Rectal smooth muscle tissue (tissue), 1 donor: ENCODE data around the gene ATP2B2.

Source experiments
- H3K27ac ChIP-seq: one replicate; pipeline ENCODE4 v1.7.0; 2013; ENCODE audit warnings: low read depth, low read length, inconsistent platforms
- H3K27me3 ChIP-seq: one replicate; pipeline ENCODE4 v1.7.0; 2013; ENCODE audit warnings: low read length; ENCODE audit not compliant: control insufficient read depth, insufficient read depth
- H3K36me3 ChIP-seq: one replicate; pipeline ENCODE4 v1.7.0; 2013; ENCODE audit warnings: low read length; ENCODE audit not compliant: control insufficient read depth, insufficient read depth
- H3K4me1 ChIP-seq: one replicate; pipeline ENCODE4 v1.7.0; 2013; ENCODE audit warnings: low read length; ENCODE audit not compliant: control insufficient read depth, insufficient read depth
- H3K4me3 ChIP-seq: one replicate; pipeline ENCODE4 v1.7.0; 2013; ENCODE audit warnings: low read length
- H3K9ac ChIP-seq: one replicate; pipeline ENCODE4 v1.7.0; 2013; ENCODE audit warnings: low read length

The ATP2B2 gene

DNA sequence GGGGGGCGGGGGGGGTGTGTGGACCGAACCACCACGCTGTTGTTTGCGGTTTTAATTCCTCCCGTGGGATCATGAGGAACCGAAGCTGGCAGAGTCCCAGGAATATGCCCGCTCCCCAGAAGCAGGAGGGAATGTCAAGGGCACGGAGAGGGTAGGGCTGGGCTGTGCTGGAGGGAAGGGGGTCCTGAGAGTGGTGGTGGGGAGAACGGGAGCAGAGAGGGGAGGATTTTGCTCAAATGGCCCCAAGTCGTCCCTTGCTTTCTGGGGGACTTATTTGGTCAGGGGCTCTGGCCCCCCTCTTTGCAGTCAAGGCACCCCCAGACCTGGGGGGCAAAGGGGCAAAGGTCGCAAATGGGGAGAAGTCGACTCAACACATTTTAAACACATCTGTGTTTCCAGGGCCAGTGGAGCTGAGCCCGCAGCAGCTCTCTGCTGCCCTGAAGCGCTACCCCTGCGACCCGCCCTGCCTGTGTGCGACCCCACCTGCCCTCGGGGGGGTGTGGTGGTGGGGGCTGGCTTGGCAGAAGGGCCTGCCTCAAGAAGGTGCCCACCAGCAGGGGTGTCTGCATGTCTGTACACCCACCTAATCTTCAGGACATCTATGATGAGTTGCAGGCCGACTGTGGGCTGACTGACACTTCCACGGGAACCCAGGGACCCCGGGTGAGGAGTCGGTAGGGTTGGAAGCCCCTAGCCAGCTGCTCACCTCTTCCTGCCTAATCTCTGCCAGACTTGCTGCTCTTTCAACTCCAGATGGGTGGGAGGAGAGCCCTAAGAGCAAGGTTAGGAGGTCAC, 602 bp upstream of the ATP2B2 start:
- no peak overlapping the region for H3K27ac ChIP-seq
- peaks cover 19% of the 10 kb centered on the region for H3K27me3 ChIP-seq
- H3K4me1 ChIP-seq: no peaks in the 10 kb centered on the region
- no peaks in the 10 kb centered on the region for H3K36me3 ChIP-seq
- H3K9ac ChIP-seq: no peak overlapping the region
- peak overlapping the region; percentile 13 for H3K4me3 ChIP-seq

GRCh38 chr3:10504171-10505049, 976 bp downstream of the ATP2B2 start:
- no peaks in the 10 kb centered on the region for H3K4me1 ChIP-seq
- H3K4me3 ChIP-seq: no peak overlapping the region
- no peak overlapping the region for H3K9ac ChIP-seq
- no peaks in the 10 kb centered on the region for H3K36me3 ChIP-seq
- H3K27me3 ChIP-seq: peaks cover 19% of the 10 kb centered on the region
- H3K27ac ChIP-seq: no peak overlapping the region

- no peak overlapping the region for H3K9ac ChIP-seq
- peaks cover 19% of the 10 kb centered on the region for H3K27me3 ChIP-seq
- H3K36me3 ChIP-seq: no peaks in the 10 kb centered on the region
- H3K4me3 ChIP-seq: no peak overlapping the region
- no peaks in the 10 kb centered on the region for H3K4me1 ChIP-seq
- no peak overlapping the region for H3K27ac ChIP-seq
Observed at GRCh38 chr3:10503217-10503796, 2.1 kb downstream of the ATP2B2 start.

- Histone ChIP-seq H3K27ac (no peak overlapping the region), H3K27me3 (peaks cover 19% of the 10 kb centered on the region), H3K4me3 (no peak overlapping the region), H3K4me1 (no peaks in the 10 kb centered on the region), H3K9ac (no peak overlapping the region), H3K36me3 (no peaks in the 10 kb centered on the region)
Observed at GRCh38 chr3:10502185-10502880, 3.1 kb downstream of the ATP2B2 start.

GRCh38 chr3:10501664-10502052, 3.7 kb downstream of the ATP2B2 start:
- Histone ChIP-seq H3K4me1 (no peaks in the 10 kb centered on the region), H3K27me3 (peaks cover 19% of the 10 kb centered on the region), H3K36me3 (no peaks in the 10 kb centered on the region), H3K9ac (no peak overlapping the region), H3K27ac (no peak overlapping the region), H3K4me3 (no peak overlapping the region)

DNA sequence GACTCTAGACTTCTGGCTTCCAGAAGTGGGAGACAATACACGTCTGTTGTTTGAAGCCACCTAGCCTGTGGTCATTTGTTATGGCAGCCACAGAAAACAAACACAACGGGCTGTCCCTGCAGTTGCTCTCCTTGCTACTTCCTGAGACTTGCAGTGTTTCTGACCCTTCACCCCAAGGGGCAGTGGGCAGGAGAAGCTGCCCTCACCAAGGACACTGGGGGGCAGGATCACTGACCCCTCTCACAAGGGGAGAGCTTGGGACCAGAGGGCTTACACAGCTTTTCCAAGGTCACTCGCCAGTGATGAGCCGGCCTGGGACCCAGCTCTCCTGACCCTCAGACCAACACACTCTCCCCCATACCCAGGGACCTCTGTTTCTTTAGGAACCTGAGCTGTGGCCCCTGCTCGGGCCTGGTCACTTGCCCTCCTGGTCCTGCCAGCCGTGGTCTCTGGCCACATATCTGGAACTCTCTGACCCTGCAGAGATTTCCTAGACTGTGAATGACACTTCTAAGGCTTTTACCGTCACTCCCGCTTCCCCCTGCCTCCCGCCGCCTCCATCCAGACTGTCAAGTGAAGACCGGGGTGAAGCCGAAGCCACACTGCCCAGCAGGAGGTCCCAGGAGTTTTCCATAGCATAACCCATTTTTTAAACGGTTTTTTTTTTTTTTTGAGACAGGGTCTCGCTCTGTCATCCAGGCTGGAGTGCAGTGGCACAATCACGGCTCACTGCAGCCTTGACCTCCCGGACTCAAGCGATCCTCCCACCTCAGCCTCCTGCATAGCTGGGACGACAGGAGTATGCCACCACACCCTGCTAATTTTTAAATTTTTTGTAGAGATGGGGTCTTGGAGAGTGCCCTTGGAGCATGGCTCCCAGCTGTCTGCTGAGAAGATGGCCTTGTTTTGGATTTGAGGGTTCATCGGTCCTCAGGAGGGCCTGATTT, 4.4 kb downstream of the ATP2B2 start:
- Histone ChIP-seq H3K4me3 (no peak overlapping the region), H3K9ac (no peak overlapping the region), H3K36me3 (no peaks in the 10 kb centered on the region), H3K27ac (no peak overlapping the region), H3K27me3 (peaks cover 15% of the 10 kb centered on the region), H3K4me1 (no peaks in the 10 kb centered on the region)

DNA sequence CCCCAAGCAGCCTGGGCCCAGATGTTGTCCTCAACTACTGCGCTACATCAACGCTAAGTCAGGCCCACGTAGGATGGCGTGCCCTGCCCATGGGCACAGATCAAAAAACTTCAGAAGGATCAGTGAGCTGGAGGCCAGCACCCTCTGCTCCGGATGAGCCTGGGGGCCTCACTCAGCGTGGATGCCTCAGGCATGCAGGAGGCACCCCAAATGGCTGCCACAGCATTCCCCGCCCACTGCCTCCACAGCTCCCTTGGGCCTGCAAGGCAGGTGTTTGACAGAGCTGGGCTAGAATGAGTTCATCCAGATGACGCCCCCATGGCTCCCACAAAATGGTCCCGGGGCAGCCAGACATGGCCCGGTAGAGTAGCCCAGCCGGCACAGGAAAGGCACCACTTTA, 7.1 kb downstream of the ATP2B2 start:
- Histone ChIP-seq H3K27ac (no peak overlapping the region), H3K4me1 (no peaks in the 10 kb centered on the region), H3K27me3 (peaks cover 5% of the 10 kb centered on the region), H3K36me3 (no peaks in the 10 kb centered on the region), H3K4me3 (no peak overlapping the region), H3K9ac (no peak overlapping the region)

DNA sequence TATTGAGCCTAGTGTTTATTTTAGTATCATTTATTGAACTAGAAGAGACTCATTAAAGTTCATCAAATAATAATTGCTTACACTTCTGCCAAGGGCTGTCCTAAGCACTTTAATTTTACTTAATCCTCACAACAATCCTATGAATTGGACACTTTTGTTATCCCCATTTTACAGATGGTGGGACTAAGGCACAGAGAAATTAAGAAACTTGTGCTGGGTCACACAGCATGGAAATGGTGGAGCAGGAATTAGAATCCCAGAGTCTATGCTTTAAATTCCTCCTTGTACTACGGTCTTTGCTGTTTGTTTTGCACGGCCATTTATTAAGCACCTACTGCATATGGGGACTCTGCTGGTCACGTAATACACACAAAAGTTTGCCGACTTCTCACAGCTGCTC, 7.9 kb downstream of the ATP2B2 start:
- Histone ChIP-seq H3K27ac (no peak overlapping the region), H3K27me3 (no peaks in the 10 kb centered on the region), H3K36me3 (no peaks in the 10 kb centered on the region), H3K4me3 (no peak overlapping the region), H3K9ac (no peak overlapping the region), H3K4me1 (no peaks in the 10 kb centered on the region)

DNA sequence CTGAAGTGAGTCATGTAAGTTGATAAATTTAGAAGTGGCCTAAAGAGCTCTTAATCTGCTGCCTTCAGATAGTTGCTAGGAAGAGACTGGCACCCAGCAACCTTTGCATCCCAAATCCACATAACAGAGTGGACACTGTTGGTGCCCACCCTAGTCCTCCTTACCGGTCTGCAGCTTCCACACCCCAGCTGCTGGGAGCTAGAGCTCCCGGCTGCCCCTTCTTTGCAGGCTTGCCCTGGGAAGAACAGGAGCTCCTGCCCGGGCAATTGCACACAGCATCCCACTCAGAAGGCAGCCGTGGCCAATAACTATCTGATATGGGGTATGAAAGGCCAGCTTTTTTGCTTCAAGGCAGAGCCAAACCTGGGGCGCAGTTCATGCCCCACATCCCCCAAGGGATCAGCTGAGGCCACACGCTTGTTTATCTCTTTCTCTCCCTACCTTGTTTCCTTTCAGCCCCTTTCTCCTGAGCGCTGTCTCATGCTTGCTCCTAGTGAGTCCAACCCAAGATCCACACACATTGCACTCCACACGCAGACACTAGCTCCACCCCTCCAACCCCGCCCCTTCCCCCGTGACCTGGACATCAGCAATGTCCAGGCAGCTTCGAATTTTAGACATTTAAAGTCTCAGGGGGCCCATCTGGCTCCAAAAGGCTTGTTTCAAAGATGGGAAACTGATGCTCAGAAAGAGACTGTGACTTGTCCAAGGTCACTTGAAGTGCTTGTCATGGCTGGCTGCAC, 9.1 kb downstream of the ATP2B2 start:
- Histone ChIP-seq H3K27ac (no peak overlapping the region), H3K9ac (no peak overlapping the region), H3K36me3 (no peaks in the 10 kb centered on the region), H3K27me3 (no peaks in the 10 kb centered on the region), H3K4me3 (no peak overlapping the region), H3K4me1 (no peaks in the 10 kb centered on the region)

GRCh38 chr3:10495614-10496013, 9.8 kb downstream of the ATP2B2 start:
- no peaks in the 10 kb centered on the region for H3K4me1 ChIP-seq
- no peak overlapping the region for H3K9ac ChIP-seq
- H3K36me3 ChIP-seq: no peaks in the 10 kb centered on the region
- no peak overlapping the region for H3K4me3 ChIP-seq
- H3K27ac ChIP-seq: no peak overlapping the region
- no peaks in the 10 kb centered on the region for H3K27me3 ChIP-seq

- Histone ChIP-seq H3K36me3 (no peaks in the 10 kb centered on the region), H3K27me3 (no peaks in the 10 kb centered on the region), H3K27ac (no peak overlapping the region), H3K4me3 (no peak overlapping the region), H3K9ac (no peak overlapping the region), H3K4me1 (no peaks in the 10 kb centered on the region)
Observed at GRCh38 chr3:10495003-10495402, 10.4 kb downstream of the ATP2B2 start.
